SK-N-MC (cell line): ENCODE measurements around the gene INTS4.

Experiments used
- DNase-seq: peaks from one replicate; pipeline ENCODE4 v3.0.0-alpha.2; 2011; ENCODE audit warnings: low read depth, low spot score
- H3K27ac ChIP-seq: fragments of 200-600 bp; sonication (generic); 2 replicates; pipeline ENCODE4 v1.5.1; 2016; ENCODE audit warnings: mixed run types
- H3K36me3 ChIP-seq: fragments of 200-600 bp; sonication (generic); 2 replicates; pipeline ENCODE4 v1.6.1; 2017; ENCODE audit warnings: antibody characterized with exemption, low read length, mixed read lengths; ENCODE audit not compliant: insufficient read depth
- H3K4me3 ChIP-seq: fragments of 200-600 bp; sonication (generic); 2 replicates; pipeline ENCODE4 v1.5.1; 2016
- H3K9ac ChIP-seq: fragments of 200-600 bp; sonication (generic); 2 replicates; pipeline ENCODE4 v1.8.0; 2017; ENCODE audit warnings: mixed run types, mixed read lengths; ENCODE audit not compliant: insufficient read length
- H3K9me3 ChIP-seq: fragments of 200-600 bp; sonication (generic); 2 replicates; pipeline ENCODE4 v1.6.1; 2017; ENCODE audit warnings: low read depth, mild to moderate bottlenecking, antibody characterized with exemption, low read length, moderate library complexity, mixed read lengths
- EZH2 ChIP-seq: fragments of 200-600 bp; sonication (generic); IDR thresholded peaks from one replicate; pipeline ENCODE4 v1.6.1; 2017; ENCODE audit warnings: antibody characterized with exemption
- FOXP2 ChIP-seq: optimal IDR thresholded peaks from 2 replicates; pipeline ENCODE3; 2011; ENCODE audit warnings: mild to moderate bottlenecking, moderate library complexity; ENCODE audit not compliant: insufficient read depth; ENCODE audit errors: extremely low read length, control extremely low read depth
- POLR2AphosphoS5 ChIP-seq: IDR thresholded peaks from 2 replicates; pipeline ENCODE4 v1.6.1; 2012; ENCODE audit warnings: mild to moderate bottlenecking, low read depth, low read length, borderline replicate concordance

INTS4 gene

GRCh38 chr11:77842441-77843121 is 151.9 kb downstream of the INTS4 start:
- TF ChIP-seq EZH2 (no peak), FOXP2 (no peak), POLR2AphosphoS5 (no peak)
- DNase-seq = no peak
- H3K9me3 ChIP-seq = no peaks in the 10 kb centered on the region
- no peak overlapping the region for H3K4me3 ChIP-seq
- peaks cover 6% of the 10 kb centered on the region for H3K36me3 ChIP-seq
- no peak overlapping the region for H3K9ac ChIP-seq
- no peak overlapping the region for H3K27ac ChIP-seq

DNA sequence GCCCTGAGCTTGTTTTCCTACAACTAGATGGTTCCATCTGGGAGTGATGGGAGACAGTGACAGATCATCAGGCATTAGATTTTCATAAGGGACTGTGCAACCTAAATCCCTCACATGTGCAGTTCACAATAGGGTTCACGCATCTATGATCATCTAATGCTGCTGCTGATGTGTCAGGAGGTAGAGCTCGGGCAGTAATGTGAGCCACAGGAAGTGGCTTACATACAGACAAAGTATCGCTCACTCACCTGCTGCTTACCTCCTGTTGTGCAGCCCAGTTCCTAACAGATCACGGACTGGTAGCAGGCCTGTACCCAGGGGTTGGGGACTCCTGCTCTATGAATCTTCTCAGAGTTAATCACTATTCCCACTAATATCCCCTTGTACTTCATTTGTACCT is 161.2 kb downstream of the INTS4 start:
- TF ChIP-seq FOXP2 (no peak), POLR2AphosphoS5 (no peak), EZH2 (no peak)
- Histone ChIP-seq H3K27ac (no peak overlapping the region), H3K9ac (no peak overlapping the region), H3K36me3 (no peaks in the 10 kb centered on the region), H3K4me3 (no peak overlapping the region), H3K9me3 (no peaks in the 10 kb centered on the region)
- DNase-seq = no peak

DNA sequence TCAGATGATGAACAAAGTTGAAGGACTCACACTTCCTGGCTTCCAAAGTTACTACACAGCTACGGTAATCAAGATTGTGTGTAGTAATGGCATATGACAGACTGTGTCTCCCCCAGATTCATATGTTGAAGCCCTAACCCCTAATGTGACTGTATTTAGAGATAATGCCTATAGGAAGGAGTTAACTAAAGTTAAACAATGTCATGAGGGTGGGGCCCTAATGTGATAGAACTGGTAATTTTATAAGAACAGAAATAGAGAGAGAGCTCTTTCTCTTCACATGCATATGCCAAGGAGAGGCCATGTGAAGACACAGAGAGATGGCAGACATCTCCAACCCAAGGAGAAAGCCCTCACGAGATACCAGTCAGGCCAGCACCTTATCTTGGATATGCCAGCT is 165.5 kb downstream of the INTS4 start:
- H3K4me3 ChIP-seq = no peak overlapping the region
- no peaks in the 10 kb centered on the region for H3K9me3 ChIP-seq
- no peaks in the 10 kb centered on the region for H3K36me3 ChIP-seq
- DNase-seq = no peak
- no peak overlapping the region for H3K9ac ChIP-seq
- no peak overlapping the region for H3K27ac ChIP-seq
- no peak for TF ChIP-seq POLR2AphosphoS5
